Measurements from ENCODE around the gene ENKUR.

The ENKUR gene

DNA sequence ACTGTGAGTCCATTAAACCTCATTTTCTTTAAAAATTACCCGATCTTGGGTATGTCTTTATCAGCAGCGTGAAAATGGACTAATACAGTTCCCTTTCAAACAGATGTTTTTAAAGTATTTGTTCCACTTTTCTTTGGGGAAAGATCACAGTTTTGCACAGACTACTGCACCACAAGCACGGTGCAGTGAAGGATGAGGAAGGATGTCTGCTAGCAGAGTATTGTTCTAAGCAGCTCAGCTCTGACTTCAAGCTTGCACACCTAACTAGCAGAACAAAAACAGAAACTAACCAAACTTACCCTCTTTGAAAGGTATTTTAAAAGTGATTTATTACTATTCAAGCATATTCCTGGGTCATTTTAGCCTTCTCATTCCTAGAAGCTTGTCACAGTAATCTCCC, 20.4 kb upstream of the ENKUR start:
- Histone ChIP-seq H3K9me2 (ENCODE audit: low read depth, low read length) (no peaks in the 10 kb centered on the region), H3K79me2 (ENCODE audit: insufficient read depth, low read length) (no peaks in the 10 kb centered on the region), H3K36me3 (ENCODE audit: insufficient read depth, low read length) (no peaks in the 10 kb centered on the region), H3K4me3 (ENCODE audit: low read depth, low read length, poor library complexity, severe bottlenecking) (no peak overlapping the region), H2AFZ (ENCODE audit: low read length) (no peak overlapping the region), H3K4me1 (ENCODE audit: insufficient read depth, low read length, severe bottlenecking) (no peaks in the 10 kb centered on the region), H3K27ac (ENCODE audit: low read depth, low read length, poor library complexity, severe bottlenecking) (no peak overlapping the region), H3K9ac (ENCODE audit: low read length) (no peak overlapping the region), H4K20me1 (ENCODE audit: insufficient read depth, low read length) (no peaks in the 10 kb centered on the region), H3K27me3 (ENCODE audit: insufficient read depth, low read length) (no peaks in the 10 kb centered on the region), H3F3A (ENCODE audit: insufficient read depth, low read length) (no peaks in the 10 kb centered on the region), H3K9me3 (ENCODE audit: low read length) (no peaks in the 10 kb centered on the region), H3K4me2 (ENCODE audit: low read length) (no peak overlapping the region)
- TF ChIP-seq, protein P1, sequence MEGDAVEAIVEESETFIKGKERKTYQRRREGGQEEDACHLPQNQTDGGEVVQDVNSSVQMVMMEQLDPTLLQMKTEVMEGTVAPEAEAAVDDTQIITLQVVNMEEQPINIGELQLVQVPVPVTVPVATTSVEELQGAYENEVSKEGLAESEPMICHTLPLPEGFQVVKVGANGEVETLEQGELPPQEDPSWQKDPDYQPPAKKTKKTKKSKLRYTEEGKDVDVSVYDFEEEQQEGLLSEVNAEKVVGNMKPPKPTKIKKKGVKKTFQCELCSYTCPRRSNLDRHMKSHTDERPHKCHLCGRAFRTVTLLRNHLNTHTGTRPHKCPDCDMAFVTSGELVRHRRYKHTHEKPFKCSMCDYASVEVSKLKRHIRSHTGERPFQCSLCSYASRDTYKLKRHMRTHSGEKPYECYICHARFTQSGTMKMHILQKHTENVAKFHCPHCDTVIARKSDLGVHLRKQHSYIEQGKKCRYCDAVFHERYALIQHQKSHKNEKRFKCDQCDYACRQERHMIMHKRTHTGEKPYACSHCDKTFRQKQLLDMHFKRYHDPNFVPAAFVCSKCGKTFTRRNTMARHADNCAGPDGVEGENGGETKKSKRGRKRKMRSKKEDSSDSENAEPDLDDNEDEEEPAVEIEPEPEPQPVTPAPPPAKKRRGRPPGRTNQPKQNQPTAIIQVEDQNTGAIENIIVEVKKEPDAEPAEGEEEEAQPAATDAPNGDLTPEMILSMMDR (IDR thresholded peaks at IDR 0.05; ENCODE audit: low read length): no peak
- TF ChIP-seq EZH2 (IDR thresholded peaks at IDR 0.05; ENCODE audit: borderline replicate concordance, low read length): no peak

DNA sequence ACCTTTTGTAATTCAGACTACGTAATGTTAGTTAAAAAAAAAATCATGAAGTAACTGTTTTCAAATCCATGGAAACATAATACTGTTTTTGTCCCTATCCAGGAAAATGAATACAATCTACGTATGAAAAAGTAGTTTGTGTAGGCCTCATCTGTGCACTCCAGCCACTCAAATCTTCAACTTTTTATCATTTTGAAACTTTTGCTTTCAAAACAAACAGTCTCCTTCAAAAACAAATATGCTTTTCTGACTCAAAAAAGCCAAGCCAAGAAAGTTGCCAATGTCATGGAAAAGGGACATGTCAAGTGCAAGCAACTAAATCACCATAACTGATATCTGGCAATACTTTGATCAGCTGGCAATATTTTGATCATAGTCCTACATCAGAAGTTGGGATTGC, 13.6 kb upstream of the ENKUR start:
- Histone ChIP-seq H3K36me3 (ENCODE audit: insufficient read depth, low read length) (no peaks in the 10 kb centered on the region), H3K4me2 (ENCODE audit: low read length) (no peak overlapping the region)

DNA sequence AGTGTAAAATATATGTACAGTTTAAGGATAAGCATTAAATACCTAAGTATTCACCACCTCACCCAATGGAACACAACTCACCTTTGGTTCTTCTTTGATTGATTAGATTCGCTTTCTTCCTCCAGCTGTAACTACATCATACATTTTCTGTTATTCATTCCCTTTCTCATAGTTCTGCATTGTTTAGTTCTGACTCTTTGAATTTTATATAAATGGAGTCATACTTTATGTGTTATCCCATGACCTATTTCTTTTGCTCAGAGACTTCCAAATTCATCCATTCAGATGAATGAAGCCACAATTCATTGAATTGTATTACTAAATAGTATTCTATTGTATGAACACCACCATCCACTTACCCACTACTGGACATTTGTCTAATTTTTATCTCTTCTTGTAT, 12.8 kb upstream of the ENKUR start:
- no peak overlapping the region for H3K4me2 ChIP-seq (ENCODE audit: low read length)
- no peak overlapping the region for H2AFZ ChIP-seq (ENCODE audit: low read length)
- no peaks in the 10 kb centered on the region for H3K9me3 ChIP-seq (ENCODE audit: low read length)
- H3K27me3 ChIP-seq (ENCODE audit: insufficient read depth, low read length): no peaks in the 10 kb centered on the region
- no peak overlapping the region for H3K27ac ChIP-seq (ENCODE audit: low read depth, low read length, poor library complexity, severe bottlenecking)
- H3K4me1 ChIP-seq (ENCODE audit: insufficient read depth, low read length, severe bottlenecking): no peaks in the 10 kb centered on the region
- no peak overlapping the region for H3K9ac ChIP-seq (ENCODE audit: low read length)
- H4K20me1 ChIP-seq (ENCODE audit: insufficient read depth, low read length): no peaks in the 10 kb centered on the region
- no peaks in the 10 kb centered on the region for H3K9me2 ChIP-seq (ENCODE audit: low read depth, low read length)
- no peaks in the 10 kb centered on the region for H3K79me2 ChIP-seq (ENCODE audit: insufficient read depth, low read length)
- no peak overlapping the region for H3K4me3 ChIP-seq (ENCODE audit: low read depth, low read length, poor library complexity, severe bottlenecking)
- TF ChIP-seq, protein P1 (IDR thresholded peaks at IDR 0.05; ENCODE audit: low read length): no peak
- no peak for TF ChIP-seq EZH2 (IDR thresholded peaks at IDR 0.05; ENCODE audit: borderline replicate concordance, low read length)
- no peaks in the 10 kb centered on the region for H3F3A ChIP-seq (ENCODE audit: insufficient read depth, low read length)
- H3K36me3 ChIP-seq (ENCODE audit: insufficient read depth, low read length): no peaks in the 10 kb centered on the region

More for the DNA sequence above, 13.6 kb upstream of the ENKUR start:
- H3K4me1 ChIP-seq (ENCODE audit: insufficient read depth, low read length, severe bottlenecking): no peaks in the 10 kb centered on the region
- no peaks in the 10 kb centered on the region for H3K27me3 ChIP-seq (ENCODE audit: insufficient read depth, low read length)
- no peaks in the 10 kb centered on the region for H3K79me2 ChIP-seq (ENCODE audit: insufficient read depth, low read length)
- H2AFZ ChIP-seq (ENCODE audit: low read length): no peak overlapping the region
- no peak overlapping the region for H3K4me3 ChIP-seq (ENCODE audit: low read depth, low read length, poor library complexity, severe bottlenecking)
- H3K9me2 ChIP-seq (ENCODE audit: low read depth, low read length): no peaks in the 10 kb centered on the region
- H3K9me3 ChIP-seq (ENCODE audit: low read length): no peaks in the 10 kb centered on the region
- no peak for TF ChIP-seq EZH2 (IDR thresholded peaks at IDR 0.05; ENCODE audit: borderline replicate concordance, low read length)
- TF ChIP-seq, protein P1 (IDR thresholded peaks at IDR 0.05; ENCODE audit: low read length): no peak
- H3F3A ChIP-seq (ENCODE audit: insufficient read depth, low read length): no peaks in the 10 kb centered on the region
- no peak overlapping the region for H3K27ac ChIP-seq (ENCODE audit: low read depth, low read length, poor library complexity, severe bottlenecking)
- no peaks in the 10 kb centered on the region for H4K20me1 ChIP-seq (ENCODE audit: insufficient read depth, low read length)
- H3K9ac ChIP-seq (ENCODE audit: low read length): no peak overlapping the region

Measured in OCI-LY1 (cell line).